Dermis microvascular lymphatic vessel endothelial cell (primary cell): ENCODE data around the gene SLC5A5. TPM values are rescaled to one million over a fixed set of nuclear protein-coding genes. Genes with fewer than 3 reads are reported as not detected.
A peak's percentile ranks its signal among the peaks of the same experiment; 100 is the strongest.

Experiments used
- DNase-seq, 2 donors: peaks; one replicate each; pipeline versions ENCODE4 v3.0.0 to v3.0.0-alpha.2; 2010; ENCODE audit warnings: low read depth in 2 of 2
- total RNA-seq: library from RNA; depleted of rRNA; stranded (reverse); fragments of >200 nt; gene quantifications from 2 replicates; pipeline ENCODE4 v1.2.1, GENCODE V29; 2014

SLC5A5 gene
- total RNA-seq, 1 donor from 2014 or later, result not detected

DNA sequence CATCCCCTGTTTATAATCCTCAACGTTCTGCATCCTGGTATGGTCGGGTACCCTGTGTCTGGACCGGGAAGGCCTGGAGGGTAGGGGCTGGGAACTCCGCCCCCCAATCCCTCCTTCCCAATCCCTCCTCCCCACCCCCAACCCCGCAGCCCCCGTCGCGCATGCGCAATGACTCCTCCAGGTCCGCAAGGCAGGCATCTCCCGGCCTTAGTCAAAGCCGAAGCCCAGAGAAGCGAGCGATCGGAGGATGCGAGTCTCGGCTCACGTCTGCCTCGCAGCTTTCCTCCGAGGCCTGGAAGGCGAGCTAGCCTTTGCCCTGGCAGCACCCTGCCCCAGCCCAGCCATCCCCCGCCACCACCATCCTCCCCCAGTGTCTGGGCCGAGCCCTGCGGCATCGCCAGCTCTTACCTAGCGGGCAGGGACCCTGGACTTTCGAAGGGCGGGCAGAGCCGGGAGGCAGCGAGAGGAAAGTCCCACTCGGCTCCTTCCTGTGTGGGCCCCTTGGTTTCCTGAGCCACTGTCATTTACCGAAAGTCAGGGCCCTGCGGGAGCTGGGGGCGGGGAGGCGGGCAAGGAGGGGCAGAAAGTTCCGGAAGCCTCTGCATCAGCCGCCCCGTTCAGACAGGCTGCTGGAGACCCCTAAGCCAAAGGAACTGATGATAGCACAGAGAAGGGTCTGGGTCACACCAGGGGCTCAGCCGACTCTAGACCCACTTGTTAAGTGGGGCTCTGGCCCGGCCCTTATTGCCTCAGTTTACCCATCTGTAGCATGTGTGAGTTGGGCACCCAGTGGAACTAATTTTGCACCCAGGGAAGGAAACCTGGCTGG lies 24.0 kb upstream of the SLC5A5 start, which contains the start of gene JAK3:
TSS of gene JAK3 (minus strand) at position 445 of the 829 bp plus-strand sequence. CDS start 3,565 bp downstream, outside the sequence.
- DNase-seq, result peak in 1 of 2 donors; percentile 64

- DNase-seq, result no peak
Measured at GRCh38 chr19:17848595-17849292, 23.0 kb upstream of the SLC5A5 start.

DNA sequence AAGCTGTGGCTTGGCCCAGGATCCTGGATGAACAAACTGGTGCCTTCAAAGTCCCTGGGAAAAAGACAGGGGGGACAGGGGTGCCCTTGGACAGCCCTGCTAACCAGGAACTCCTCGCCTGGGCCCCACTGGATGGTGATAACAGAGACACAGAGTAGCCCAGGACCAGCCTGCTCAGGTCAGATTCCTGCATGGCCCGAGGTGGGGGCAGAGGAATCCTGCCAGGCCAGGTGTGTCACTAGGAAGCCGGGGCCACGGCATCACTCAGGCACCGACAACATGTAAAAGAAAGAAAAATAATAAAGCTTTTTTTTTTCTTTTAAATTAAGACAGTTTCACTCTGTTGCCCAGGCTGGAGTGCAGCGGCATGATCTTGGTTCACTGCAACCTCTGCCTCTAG lies 17.7 kb upstream of the SLC5A5 start:
- no peak for DNase-seq

- peak; percentile 37 to 67 for DNase-seq
Measured at GRCh38 chr19:17855280-17856152, 16.2 kb upstream of the SLC5A5 start.

- DNase-seq, result peak; percentile 99 to 100
Measured at GRCh38 chr19:17859533-17860330, 12.0 kb upstream of the SLC5A5 start, which contains the start of gene RPL18A. Gene RPL18A, plus strand, starts transcription at chr19:17859910. Its CDS starts 47 bp downstream, at chr19:17859957.

GRCh38 chr19:17860331-17860992 lies 11.3 kb upstream of the SLC5A5 start:
- peak in 1 of 2 donors; percentile 40 for DNase-seq

DNA sequence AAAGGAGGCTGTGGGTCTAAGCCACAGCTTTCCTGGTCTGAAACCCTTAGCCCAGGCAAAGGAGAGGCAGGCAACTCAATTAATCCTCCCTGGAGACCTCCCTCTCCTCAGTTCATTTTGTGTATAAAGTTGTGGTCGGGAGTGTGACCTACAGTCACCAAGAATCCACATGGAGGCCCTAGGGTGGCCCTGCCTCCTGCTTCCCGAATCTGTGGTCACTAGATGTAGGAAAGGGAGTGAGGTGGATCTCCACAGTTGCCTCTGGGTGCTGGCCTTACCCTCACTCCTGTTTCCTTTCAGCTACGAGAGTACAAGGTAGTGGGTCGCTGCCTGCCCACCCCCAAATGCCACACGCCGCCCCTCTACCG lies 10.8 kb upstream of the SLC5A5 start:
- no peak for DNase-seq

DNA sequence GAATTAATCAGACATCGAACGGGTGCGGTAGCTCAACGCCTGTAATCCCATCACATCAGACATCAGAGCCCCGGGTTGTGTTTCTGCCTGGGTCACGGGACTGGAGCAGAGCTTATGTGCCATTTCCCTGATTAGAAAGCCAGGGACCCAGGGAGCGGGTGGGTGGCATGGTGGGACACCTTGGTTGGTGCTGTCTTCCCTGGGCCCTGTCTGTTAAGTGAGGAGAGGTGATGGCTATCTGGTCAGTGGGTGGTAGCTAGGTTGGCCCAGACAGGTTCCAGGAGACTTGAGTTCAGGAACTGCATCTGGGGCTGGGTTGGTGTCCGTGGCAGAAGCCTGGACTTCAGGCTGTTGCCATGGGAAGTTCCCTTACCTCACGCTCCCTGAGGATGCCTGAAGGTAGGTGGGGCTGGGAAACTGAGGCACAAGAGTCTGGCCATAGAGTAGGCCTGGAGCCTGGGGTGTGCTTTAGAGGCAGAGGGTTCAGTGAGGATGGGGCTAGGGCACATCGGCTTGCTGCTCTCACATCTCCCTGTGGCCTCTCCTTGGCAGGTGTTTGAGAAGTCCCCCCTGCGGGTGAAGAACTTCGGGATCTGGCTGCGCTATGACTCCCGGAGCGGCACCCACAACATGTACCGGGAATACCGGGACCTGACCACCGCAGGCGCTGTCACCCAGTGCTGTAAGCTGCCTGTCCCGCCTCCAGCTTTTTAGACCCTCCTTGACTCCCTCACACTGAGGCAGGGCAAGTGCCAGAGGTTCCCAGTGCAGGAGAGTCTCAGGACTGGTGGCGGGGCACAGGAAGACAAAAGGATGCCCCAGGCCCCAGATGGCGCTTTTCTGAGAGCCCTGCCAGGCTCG lies 10.0 kb upstream of the SLC5A5 start:
- no peak for DNase-seq

DNA sequence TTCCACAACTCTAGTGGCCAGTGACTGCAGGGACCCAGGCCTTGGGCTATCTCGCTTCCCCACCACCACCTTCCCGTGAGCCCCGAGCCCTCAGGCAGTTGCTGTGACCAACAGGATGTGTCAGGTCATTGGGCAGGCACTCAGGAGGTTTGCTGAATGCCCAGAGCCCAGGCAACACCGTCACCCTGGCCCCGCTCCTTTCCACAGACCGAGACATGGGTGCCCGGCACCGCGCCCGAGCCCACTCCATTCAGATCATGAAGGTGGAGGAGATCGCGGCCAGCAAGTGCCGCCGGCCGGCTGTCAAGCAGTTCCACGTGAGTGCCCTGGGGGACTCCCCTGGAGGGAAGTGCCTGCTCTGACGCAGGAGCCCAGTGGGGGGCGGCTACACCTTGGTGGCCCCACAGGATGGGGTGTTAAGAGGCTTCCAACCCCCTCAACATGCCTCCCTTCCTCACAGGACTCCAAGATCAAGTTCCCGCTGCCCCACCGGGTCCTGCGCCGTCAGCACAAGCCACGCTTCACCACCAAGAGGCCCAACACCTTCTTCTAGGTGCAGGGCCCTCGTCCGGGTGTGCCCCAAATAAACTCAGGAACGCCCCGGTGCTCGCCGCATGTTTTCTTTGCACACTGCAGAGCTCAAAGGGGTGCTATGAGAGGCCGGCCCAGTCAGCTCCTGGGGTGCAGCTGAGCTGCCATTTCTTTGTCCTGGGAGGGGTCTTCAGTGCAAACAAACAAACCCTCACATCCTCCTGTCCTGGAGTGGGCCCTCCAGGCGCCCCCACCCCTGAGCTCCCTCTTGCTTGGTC lies 8.8 kb upstream of the SLC5A5 start:
- no peak for DNase-seq

DNA sequence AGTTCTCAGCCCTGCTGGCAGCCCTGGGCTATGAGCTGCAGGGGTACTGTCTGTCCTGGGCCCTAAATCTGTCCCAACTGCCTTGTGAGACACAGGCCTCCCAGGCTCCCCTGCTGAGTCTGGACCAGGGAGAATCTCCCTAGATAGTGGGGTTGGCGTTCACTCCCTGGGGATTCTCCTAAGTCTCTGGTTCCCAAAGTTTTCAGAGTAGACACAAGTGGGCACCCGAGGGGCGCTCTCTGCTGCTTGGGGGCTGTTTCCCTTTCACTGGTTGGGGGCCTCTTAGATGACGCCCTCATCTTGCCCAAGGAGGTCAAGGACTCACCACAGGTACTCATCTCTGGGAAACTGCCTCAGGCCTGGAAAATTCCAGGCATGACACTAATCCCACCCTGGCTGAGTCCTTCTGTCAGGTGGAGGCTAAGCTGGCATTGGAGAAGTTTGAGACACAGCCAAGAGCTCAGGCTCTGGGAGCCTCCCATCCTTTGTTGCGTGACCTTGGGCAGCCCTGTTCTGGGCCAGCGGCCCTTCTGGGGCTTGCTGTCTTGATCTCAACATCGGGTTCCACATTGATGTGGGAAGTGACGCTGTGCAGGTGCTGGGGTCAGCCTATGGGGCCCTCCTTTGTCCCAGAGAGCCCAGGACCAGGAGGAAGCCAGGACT lies 8.1 kb upstream of the SLC5A5 start:
- no peak for DNase-seq

DNA sequence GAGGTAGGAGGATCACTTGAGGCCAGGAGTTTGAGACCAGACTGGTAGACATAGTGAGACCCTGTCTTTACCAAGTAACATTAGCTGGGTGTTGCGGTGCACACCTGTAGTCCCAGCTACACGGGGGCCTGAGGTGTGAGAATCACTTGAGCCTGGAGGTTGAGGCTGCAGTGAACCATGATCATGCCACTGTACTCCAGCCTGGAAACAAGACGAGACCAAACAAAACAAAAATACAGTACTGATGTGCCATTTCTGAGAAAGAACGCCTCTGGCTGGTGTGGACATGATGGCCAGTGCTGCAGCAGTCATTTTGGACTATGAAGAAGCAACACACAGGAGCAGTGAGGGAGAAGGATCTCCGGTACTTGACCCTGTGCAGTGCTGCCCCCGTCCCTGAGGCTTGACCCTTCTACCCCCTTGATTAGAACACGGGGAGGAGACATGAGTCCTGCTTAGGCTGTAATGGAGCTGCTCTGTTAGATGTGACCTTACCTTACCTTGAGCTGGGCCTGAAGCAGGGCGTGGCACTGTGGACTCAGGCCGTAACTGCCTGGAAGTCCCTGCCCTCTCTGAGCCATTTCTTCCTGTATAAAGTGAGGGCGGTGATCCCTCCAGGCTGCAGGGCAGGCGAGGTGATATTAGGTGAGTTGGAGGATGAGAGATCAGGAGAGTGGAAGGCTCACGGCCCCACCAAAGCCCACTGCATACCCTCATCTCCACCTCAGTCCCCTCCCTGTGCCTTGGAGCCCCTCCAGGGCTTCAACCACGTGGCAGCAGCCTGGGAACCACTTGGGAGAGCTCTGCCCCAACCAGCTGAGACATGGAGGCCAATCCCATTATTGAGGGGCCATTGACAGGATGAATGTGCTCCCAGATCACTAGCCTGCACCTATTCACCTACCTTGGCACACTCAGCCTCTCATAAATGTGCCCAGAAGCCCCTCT lies 6.1 kb upstream of the SLC5A5 start:
- DNase-seq, result no peak

DNA sequence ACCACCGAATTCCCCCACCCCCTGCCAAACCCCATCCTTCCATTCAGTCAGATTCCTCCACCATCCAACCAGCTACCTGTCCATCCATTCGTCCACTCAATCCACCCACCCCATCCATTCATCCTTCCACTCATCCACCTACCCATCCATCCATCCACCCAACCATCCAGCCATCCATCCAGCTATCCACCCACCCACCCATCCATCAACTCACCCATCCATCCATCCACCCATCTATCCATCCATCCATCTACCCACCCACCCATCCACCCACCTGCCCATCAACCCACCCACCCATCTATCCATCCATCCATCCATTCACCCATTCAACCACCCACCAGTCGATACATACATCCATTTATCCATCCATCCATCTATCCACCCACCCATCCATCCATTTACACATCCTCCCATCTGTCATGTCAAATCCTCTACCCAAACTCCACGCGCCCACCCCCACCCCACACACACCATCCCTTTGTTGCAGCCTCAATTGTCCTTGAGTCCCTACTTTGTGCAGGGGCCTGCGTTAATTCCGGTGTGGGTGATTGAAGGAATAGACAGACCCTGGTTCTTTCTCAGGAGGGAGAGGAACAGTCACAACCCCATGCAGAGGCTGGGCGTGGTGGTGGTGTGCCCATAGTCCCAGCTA lies 5.3 kb upstream of the SLC5A5 start:
- DNase-seq, result no peak

DNA sequence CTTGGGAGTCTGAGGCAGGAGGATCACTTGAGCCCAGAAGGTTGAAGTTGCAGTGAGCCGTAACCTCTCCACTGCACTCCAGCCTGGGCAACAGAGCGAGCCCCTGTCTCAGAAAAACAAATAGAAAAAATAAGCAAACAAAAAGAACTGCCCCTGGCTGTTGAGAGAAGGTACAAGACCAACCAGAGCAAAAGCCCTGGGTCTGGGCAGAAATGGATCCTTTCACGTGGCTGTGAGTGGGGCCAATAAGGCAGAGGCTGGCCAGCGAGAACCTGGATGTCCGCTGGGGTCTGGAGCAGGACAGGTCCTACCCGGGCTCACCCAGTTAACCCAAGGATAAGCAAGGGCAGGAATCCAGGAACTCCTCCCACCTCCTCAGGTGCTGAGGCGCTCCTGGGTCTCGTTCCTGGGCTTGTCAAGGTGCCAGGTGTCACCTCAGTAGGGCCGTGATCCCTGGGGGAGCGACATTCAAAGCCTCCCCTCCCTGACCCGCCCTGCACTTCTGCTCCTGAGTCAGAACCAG lies 4.7 kb upstream of the SLC5A5 start:
- DNase-seq, result no peak

GRCh38 chr19:17868669-17869068 lies 3.1 kb upstream of the SLC5A5 start:
- no peak for DNase-seq

DNA sequence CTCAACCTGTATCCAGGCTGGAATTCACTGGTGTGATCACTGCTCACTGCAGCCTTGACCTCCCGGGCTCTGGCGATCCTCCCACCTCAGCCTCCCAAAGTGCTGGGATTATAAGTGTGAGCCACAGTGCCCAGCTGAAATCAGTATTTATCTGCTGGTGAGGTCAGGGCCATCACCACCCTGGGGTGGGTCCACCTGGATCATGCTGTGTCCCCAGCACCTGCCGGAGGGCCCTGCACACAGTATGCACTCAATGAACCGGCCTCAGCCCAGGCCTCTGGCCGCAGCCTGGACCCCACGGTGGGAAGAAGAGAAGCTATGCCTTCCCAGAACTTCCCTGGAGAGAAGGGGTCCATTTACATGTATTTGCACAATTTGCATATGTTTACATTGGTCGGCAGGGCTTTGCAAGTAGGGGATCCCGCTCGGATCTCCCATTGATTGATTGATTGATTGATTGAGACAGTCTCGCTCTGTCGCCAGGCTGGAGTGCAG lies 2.6 kb upstream of the SLC5A5 start:
- no peak for DNase-seq
